Measurements from ENCODE around the gene TMEM54. TPM values are rescaled to one million over a fixed set of nuclear protein-coding genes. Genes with fewer than 3 reads are reported as not detected.

The TMEM54 gene
- total and polyA plus RNA-seq, 2 donors (not counting 1 experiment from before 2014, with no cell fraction given), result 0.13 TPM; not detected in 1

DNA sequence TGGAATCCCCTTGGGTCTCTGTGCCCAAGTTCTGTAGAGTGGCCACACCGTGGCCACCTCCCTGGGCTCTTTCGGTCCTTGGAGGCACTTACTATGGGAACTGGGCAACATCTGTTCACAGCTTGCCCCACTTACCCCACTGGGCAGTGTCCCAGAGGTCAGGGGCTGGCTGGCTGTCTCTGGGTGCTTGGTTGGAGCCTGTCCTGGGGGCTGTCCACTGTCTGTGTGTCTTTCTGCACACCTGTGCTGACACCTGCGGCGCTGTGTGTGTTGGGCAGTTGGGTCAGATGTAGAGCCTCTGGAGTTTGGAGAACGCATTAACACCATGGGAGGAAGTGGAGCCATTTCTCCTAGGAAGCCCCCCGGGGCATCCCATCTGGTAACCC is 1.3 kb upstream of the TMEM54 start:
- H3K4me2 ChIP-seq (replicated peaks; ENCODE audit: low read depth, low read length, poor library complexity, severe bottlenecking), result no peak overlapping the region
- H3K79me2 ChIP-seq (ENCODE audit: control insufficient read depth, insufficient read depth, low read length), result no peaks in the 10 kb centered on the region
- H3K4me1 ChIP-seq (ENCODE audit: control insufficient read depth in 2 of 2, insufficient read depth in 2 of 2, low read length in 2 of 2), result peaks cover 9 to 10% of the 10 kb centered on the region in 2 donors
- H4K20me1 ChIP-seq (ENCODE audit: control insufficient read depth, insufficient read depth, low read length, poor library complexity, severe bottlenecking), result no peaks in the 10 kb centered on the region
- H3K9ac ChIP-seq (ENCODE audit: low read length), result no peak overlapping the region
- Mint-ChIP-seq H3K4me1 (peaks cover 11% of the 10 kb centered on the region), H3K27me3 (peaks cover 29% of the 10 kb centered on the region), H3K27ac (no peak overlapping the region), H3K4me3 (peak overlapping the region; percentile 76), H3K9me3 (ENCODE audit: insufficient read depth) (no peaks in the 10 kb centered on the region)
- peaks cover 0 to 15% (median 0%) of the 10 kb centered on the region in 3 donors for H3K9me3 ChIP-seq (ENCODE audit: control extremely low read depth in 1 of 3, control insufficient read depth in 2 of 3, insufficient read depth in 1 of 3, low read length in 2 of 3)
- TF ChIP-seq, protein P1, sequence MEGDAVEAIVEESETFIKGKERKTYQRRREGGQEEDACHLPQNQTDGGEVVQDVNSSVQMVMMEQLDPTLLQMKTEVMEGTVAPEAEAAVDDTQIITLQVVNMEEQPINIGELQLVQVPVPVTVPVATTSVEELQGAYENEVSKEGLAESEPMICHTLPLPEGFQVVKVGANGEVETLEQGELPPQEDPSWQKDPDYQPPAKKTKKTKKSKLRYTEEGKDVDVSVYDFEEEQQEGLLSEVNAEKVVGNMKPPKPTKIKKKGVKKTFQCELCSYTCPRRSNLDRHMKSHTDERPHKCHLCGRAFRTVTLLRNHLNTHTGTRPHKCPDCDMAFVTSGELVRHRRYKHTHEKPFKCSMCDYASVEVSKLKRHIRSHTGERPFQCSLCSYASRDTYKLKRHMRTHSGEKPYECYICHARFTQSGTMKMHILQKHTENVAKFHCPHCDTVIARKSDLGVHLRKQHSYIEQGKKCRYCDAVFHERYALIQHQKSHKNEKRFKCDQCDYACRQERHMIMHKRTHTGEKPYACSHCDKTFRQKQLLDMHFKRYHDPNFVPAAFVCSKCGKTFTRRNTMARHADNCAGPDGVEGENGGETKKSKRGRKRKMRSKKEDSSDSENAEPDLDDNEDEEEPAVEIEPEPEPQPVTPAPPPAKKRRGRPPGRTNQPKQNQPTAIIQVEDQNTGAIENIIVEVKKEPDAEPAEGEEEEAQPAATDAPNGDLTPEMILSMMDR (IDR thresholded peaks at IDR 0.05), result no peak
- TF ChIP-seq EZH2 (IDR thresholded peaks at IDR 0.05; ENCODE audit: borderline replicate concordance, insufficient read depth, low read depth, low read length, poor library complexity, severe bottlenecking), result no peak
- no peak overlapping the region for H3K4me3 ChIP-seq (ENCODE audit: control extremely low read depth in 1 of 5, extremely low read depth in 1 of 5, insufficient read depth in 1 of 5, low read depth in 2 of 5, low read length in 4 of 5)
- WGBS (ENCODE audit: insufficient coverage), result 79% methylated on average over 6 of the region's 6 CpGs
- ChIA-PET CTCF (interaction anchor here (1.3 kb wide), 1 partner anchor 30 kb away, joined by 3 read pairs; no protein-coding TSS in a partner anchor), POLR2A (interaction anchor here (0.6 kb wide), 1 partner anchor 158 kb away, joined by 5 read pairs; no protein-coding TSS in a partner anchor)
- intact Hi-C loops (cut with micrococcal nuclease), result no loop called here
- H3K36me3 ChIP-seq (replicated peaks in 1 of 2; ENCODE audit: control extremely low read depth in 1 of 2, control insufficient read depth in 1 of 2, extremely low read depth in 1 of 2, insufficient read depth in 2 of 2, low read length in 1 of 2), result no peaks in the 10 kb centered on the region
- DNase-seq (no peak), ATAC-seq (ENCODE audit: low read depth) (no peak)
- H3K27ac ChIP-seq (ENCODE audit: low read length in 2 of 2), result no peak overlapping the region
- peaks cover 0 to 37% (median 15%) of the 10 kb centered on the region in 4 experiments for H3K27me3 ChIP-seq (replicated peaks in 1 of 4; ENCODE audit: control extremely low read depth in 1 of 4, control insufficient read depth in 3 of 4, insufficient read depth in 4 of 4, low read length in 3 of 4)
- H2AFZ ChIP-seq (ENCODE audit: insufficient read depth, low read depth, low read length, poor library complexity, severe bottlenecking), result no peak overlapping the region

DNA sequence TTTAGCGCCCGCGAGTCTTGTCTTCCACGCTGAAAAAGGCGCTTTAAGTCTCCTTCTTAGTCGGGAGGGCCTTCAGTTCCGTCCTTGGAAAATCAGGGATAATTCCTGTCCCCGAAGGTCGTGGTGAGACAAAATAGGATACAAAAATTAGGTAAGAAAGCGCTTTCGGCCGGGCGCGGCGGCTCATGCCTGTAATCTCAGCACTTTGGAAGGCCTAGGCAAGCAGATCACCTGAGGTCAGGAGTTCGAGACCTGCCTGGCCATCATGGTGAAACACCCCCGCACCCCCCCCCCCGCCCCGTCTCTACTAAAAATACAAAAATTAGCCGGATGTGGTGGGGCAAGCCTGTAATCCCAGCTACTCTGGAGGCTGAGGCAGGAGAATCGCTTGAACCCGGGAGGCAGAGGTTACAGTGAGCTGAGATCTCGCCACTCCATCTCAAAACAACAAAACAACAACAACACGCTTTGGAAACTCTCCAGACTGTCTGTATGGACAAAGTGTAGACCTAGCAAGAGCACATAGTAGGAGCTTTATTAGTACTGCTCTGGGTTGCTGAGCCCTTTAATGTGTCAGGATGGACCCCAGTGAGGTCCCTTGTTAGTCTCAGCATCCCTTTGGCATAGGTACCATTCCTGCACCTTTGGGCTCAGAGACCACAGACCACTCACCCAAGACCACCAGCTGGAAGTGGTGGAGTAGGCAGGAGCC is 790 bp upstream of the TMEM54 start:
- no peak overlapping the region for H3K27ac ChIP-seq (ENCODE audit: low read length in 2 of 2)
- no peaks in the 10 kb centered on the region for H3K9me3 Mint-ChIP-seq (ENCODE audit: insufficient read depth)
- peak overlapping the region; percentile 36 for H2AFZ ChIP-seq (ENCODE audit: insufficient read depth, low read depth, low read length, poor library complexity, severe bottlenecking)
- no peak for ATAC-seq (ENCODE audit: low read depth)
- DNase-seq, result no peak
- no peaks in the 10 kb centered on the region for H3K79me2 ChIP-seq (ENCODE audit: control insufficient read depth, insufficient read depth, low read length)
- no peak overlapping the region for H3K27ac Mint-ChIP-seq
- H3K9me3 ChIP-seq (ENCODE audit: control extremely low read depth in 1 of 3, control insufficient read depth in 2 of 3, insufficient read depth in 1 of 3, low read length in 2 of 3), result peaks cover 0 to 15% (median 0%) of the 10 kb centered on the region in 3 donors
- peak overlapping the region; percentile 85 for H3K4me2 ChIP-seq (replicated peaks; ENCODE audit: low read depth, low read length, poor library complexity, severe bottlenecking)
- H3K27me3 ChIP-seq (replicated peaks in 1 of 4; ENCODE audit: control extremely low read depth in 1 of 4, control insufficient read depth in 3 of 4, insufficient read depth in 4 of 4, low read length in 3 of 4), result peaks cover 0 to 37% (median 15%) of the 10 kb centered on the region in 4 experiments
- peak overlapping the region; percentile 76 for H3K4me3 Mint-ChIP-seq
- intact Hi-C loops (cut with micrococcal nuclease), result no loop called here
- H3K9ac ChIP-seq (ENCODE audit: low read length), result peak overlapping the region; percentile 26
- 28% methylated on average over 9 of the region's 24 CpGs for WGBS (ENCODE audit: insufficient coverage)
- ChIA-PET POLR2A (interaction anchor here (0.6 kb wide), 1 partner anchor 159 kb away, joined by 5 read pairs; no protein-coding TSS in a partner anchor), CTCF (interaction anchor here (0.9 to 1.3 kb wide), 2 partner anchors 10 to 29 kb away, joined by 3 read pairs; no protein-coding TSS in a partner anchor)
- H3K4me1 Mint-ChIP-seq, result peaks cover 11% of the 10 kb centered on the region
- H4K20me1 ChIP-seq (ENCODE audit: control insufficient read depth, insufficient read depth, low read length, poor library complexity, severe bottlenecking), result no peaks in the 10 kb centered on the region
- H3K36me3 ChIP-seq (replicated peaks in 1 of 2; ENCODE audit: control extremely low read depth in 1 of 2, control insufficient read depth in 1 of 2, extremely low read depth in 1 of 2, insufficient read depth in 2 of 2, low read length in 1 of 2), result no peaks in the 10 kb centered on the region
- peak; percentile 48 for TF ChIP-seq EZH2 (IDR thresholded peaks at IDR 0.05; ENCODE audit: borderline replicate concordance, insufficient read depth, low read depth, low read length, poor library complexity, severe bottlenecking)
- TF ChIP-seq, protein P1 (IDR thresholded peaks at IDR 0.05), result no peak
- peak overlapping the region in 2 of 5 experiments; percentile 34 for H3K4me3 ChIP-seq (ENCODE audit: control extremely low read depth in 1 of 5, extremely low read depth in 1 of 5, insufficient read depth in 1 of 5, low read depth in 2 of 5, low read length in 4 of 5)
- H3K4me1 ChIP-seq (ENCODE audit: control insufficient read depth in 2 of 2, insufficient read depth in 2 of 2, low read length in 2 of 2), result peaks cover 9 to 10% of the 10 kb centered on the region in 2 donors
- peaks cover 34% of the 10 kb centered on the region for H3K27me3 Mint-ChIP-seq
